ENCODE measurements around the gene CTRB1. TPM values are rescaled to one million over a fixed set of nuclear protein-coding genes. Genes with fewer than 3 reads are reported as not detected.

The CTRB1 gene
- total RNA-seq, 1 experiment from 2014 or later, result 5.6 TPM

DNA sequence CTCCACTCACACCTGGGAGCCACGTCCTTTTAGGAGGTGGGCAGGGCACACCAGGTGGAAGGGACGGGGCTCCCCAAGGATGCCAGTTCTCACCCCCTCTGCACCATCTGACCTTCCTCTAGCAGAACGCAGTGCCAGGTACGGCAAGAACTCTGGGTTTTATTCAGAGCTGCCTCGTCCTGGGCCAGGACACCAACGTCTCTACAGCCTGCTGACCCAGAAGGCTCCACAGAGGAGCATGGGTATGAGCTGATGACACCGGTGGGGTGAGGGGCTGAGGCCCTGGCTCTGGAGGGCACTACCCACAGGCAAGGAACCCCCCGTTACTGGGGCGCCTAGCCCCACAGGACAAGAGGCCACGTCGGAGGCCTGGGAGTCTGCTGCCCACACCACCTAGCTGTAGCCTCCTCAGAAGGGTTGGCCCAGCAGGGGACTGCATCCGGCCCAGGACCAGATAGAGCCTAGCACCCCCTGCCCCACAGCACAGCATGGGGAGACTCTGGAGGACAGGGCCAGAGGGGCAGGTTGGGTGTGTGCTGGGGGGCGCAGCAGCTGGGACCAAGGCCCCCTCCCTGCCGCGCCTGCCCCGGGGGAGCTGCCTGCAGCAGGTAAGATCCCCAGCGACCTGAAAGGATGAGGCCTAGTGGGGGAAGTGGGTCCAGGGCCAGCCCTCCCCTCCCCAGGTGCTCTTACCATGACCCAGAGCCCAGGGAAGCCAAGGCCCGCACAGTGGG, 18.8 kb downstream of the CTRB1 start (continued):
- TF ChIP-seq, protein P1, sequence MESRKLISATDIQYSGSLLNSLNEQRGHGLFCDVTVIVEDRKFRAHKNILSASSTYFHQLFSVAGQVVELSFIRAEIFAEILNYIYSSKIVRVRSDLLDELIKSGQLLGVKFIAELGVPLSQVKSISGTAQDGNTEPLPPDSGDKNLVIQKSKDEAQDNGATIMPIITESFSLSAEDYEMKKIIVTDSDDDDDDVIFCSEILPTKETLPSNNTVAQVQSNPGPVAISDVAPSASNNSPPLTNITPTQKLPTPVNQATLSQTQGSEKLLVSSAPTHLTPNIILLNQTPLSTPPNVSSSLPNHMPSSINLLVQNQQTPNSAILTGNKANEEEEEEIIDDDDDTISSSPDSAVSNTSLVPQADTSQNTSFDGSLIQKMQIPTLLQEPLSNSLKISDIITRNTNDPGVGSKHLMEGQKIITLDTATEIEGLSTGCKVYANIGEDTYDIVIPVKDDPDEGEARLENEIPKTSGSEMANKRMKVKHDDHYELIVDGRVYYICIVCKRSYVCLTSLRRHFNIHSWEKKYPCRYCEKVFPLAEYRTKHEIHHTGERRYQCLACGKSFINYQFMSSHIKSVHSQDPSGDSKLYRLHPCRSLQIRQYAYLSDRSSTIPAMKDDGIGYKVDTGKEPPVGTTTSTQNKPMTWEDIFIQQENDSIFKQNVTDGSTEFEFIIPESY (IDR thresholded peaks at IDR 0.05; ENCODE audit: extremely low read depth, insufficient replicate concordance, low read length), result no peak
- TF ChIP-seq JUND (IDR thresholded peaks at IDR 0.05) (no peak), YY1 (IDR thresholded peaks at IDR 0.05; ENCODE audit: extremely low read depth, insufficient replicate concordance, low read depth, low read length) (no peak), CBX3 (IDR thresholded peaks at IDR 0.05; ENCODE audit: low read depth) (no peak)

DNA sequence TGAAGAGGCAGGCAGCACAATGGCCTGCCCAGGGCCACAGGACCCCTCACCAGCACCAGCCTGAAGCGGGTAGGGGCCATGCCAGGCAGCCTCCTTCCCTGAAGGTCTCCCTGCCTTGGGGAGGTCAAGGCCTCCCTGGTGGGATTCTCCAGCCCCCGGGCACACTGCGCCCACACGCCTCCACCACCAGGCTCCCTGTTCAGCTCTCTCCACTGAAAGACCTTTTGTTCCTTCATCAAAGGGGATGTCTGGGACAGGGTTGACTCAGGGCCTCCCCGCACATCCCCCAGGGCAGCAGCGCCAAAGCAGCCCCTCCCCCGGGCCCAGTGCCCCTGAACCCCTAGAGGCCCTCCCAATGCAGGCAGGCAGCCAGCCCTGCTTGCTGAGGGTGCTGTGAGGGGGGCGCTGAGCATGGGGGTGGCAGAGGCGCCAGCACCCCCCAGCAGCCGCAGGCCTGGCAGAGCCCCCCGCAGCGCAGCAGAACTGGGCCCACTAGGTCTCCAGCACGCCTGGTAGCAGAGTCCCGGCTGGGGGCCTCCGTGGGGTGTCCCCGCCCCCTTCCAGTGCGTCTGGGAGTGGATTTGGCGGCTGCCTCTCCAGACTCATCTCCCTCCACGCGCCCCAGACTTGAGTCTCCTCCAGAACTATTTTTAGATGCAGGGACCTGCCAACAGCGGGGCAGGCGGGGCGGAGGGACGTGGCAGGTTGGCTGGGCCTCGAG, 19.5 kb downstream of the CTRB1 start:
- ChIA-PET POLR2A (no interaction called here), CTCF (no interaction called here), RAD21 (ENCODE audit: low non-redundant PET in 1 of 2, low total read pairs in 2 of 2, uncharacterized antibody in 2 of 2, unreplicated experiment in 2 of 2) (no interaction called here)
- no peaks in the 10 kb centered on the region for H3K27me3 ChIP-seq (ENCODE audit: insufficient read depth, low read length)
- H3K36me3 ChIP-seq (ENCODE audit: control insufficient read depth in 1 of 2, insufficient read depth in 2 of 2, low read length in 2 of 2), result peaks cover 8 to 38% of the 10 kb centered on the region in 2 experiments; a peak in 3 of 4 replicates
- no peaks in the 10 kb centered on the region for H3K9me3 ChIP-seq (ENCODE audit: control insufficient read depth in 1 of 2, insufficient read depth in 1 of 2, low read depth in 1 of 2, low read length in 2 of 2)
- intact Hi-C loops (cut with micrococcal nuclease), result no loop called here
- H3K9me2 ChIP-seq (ENCODE audit: insufficient read depth), result no peaks in the 10 kb centered on the region
- H4K20me1 ChIP-seq (ENCODE audit: insufficient read depth), result no peaks in the 10 kb centered on the region
- DNase-seq (ENCODE audit: low read depth, low spot score) (no peak), ATAC-seq (no peak)
- H3K4me2 ChIP-seq (ENCODE audit: low read length), result peak overlapping the region; percentile 32; the same call in 1 of the 2 replicates
- H3K9ac ChIP-seq (ENCODE audit: low read length), result no peak overlapping the region; the same call in 1 of the 2 replicates
- peak overlapping the region; percentile 51; the same call in 1 of the 2 replicates for H3K27ac ChIP-seq (ENCODE audit: low read depth, low read length)
- peaks cover 46% of the 10 kb centered on the region for H3K79me2 ChIP-seq (ENCODE audit: insufficient read depth, low read length)
- no TSS peak for BruUV-seq (replicated peaks)
- peaks cover 22 to 35% of the 10 kb centered on the region in 2 experiments for H3K4me1 ChIP-seq (ENCODE audit: control insufficient read depth in 1 of 2, insufficient read depth in 2 of 2, low read length in 2 of 2)
- no peak overlapping the region for H2AFZ ChIP-seq (ENCODE audit: low read depth, low read length, poor library complexity, severe bottlenecking)
- H3K4me3 ChIP-seq (replicated peaks in 1 of 2; ENCODE audit: low read depth in 1 of 2, low read length in 2 of 2), result no peak overlapping the region
- TF ChIP-seq ZNF274 (IDR thresholded peaks at IDR 0.05; ENCODE audit: low read depth, low read length) (no peak), CBX3 (IDR thresholded peaks at IDR 0.05; ENCODE audit: low read depth) (no peak), RAD21 (IDR thresholded peaks at IDR 0.05; ENCODE audit: low read depth) (no peak), POLR2A (IDR thresholded peaks at IDR 0.05; ENCODE audit: borderline replicate concordance, extremely low read depth, insufficient read depth, insufficient read length) (no peak), SP1 (IDR thresholded peaks at IDR 0.05; ENCODE audit: low read depth) (no peak), JUND (IDR thresholded peaks at IDR 0.05) (no peak), CEBPB (IDR thresholded peaks at IDR 0.05; ENCODE audit: low read depth) (no peak), REST (IDR thresholded peaks at IDR 0.05; ENCODE audit: low read depth) (no peak), ZFX (IDR thresholded peaks at IDR 0.05) (no peak), SIN3A (IDR thresholded peaks at IDR 0.05; ENCODE audit: low read depth) (no peak), TCF7L2 (IDR thresholded peaks at IDR 0.05; ENCODE audit: borderline replicate concordance, extremely low read depth, insufficient read depth, insufficient read length) (no peak), EZH2phosphoT487 (IDR thresholded peaks at IDR 0.05; ENCODE audit: borderline replicate concordance) (no peak), EGR1 (IDR thresholded peaks at IDR 0.05; ENCODE audit: low read depth) (no peak), ELF1 (IDR thresholded peaks at IDR 0.05; ENCODE audit: borderline replicate concordance, low read depth) (no peak)
- TF ChIP-seq, protein P1 (IDR thresholded peaks at IDR 0.05; ENCODE audit: extremely low read depth, insufficient replicate concordance, low read length), result no peak
